GM23338 (cell line): ENCODE measurements around the gene RAB36. TPM values are rescaled to one million over a fixed set of nuclear protein-coding genes. Genes with fewer than 3 reads are reported as not detected.

Source experiments
- ATAC-seq: fragments of 200-7000 bp; cut with Tn5 transposase; 3 replicates; pipeline ENCODE4 v1.9.1; 2020
- DNase-seq: peaks from one replicate; pipeline ENCODE4 v3.0.0-alpha.2; 2015; ENCODE audit warnings: low spot score
- H2AFZ ChIP-seq: fragments of 200-600 bp; sonication (generic); 2 replicates; pipeline ENCODE4 v1.8.0; 2016; ENCODE audit warnings: antibody characterized with exemption, mild to moderate bottlenecking, moderate library complexity
- H3F3A ChIP-seq: fragments of 200-600 bp; sonication (generic); replicated peaks from 2 replicates; pipeline ENCODE4 v1.8.0; 2017; ENCODE audit warnings: antibody characterized with exemption, mixed run types, low read depth
- H3K27ac ChIP-seq: fragments of 200-600 bp; sonication (generic); 2 replicates; pipeline ENCODE4 v1.6.1; 2016; ENCODE audit warnings: low read depth
- H3K27me3 ChIP-seq: fragments of 200-600 bp; sonication (generic); 2 replicates; pipeline ENCODE4 v1.8.0; 2016; ENCODE audit warnings: mild to moderate bottlenecking, mixed run types, moderate library complexity; ENCODE audit not compliant: insufficient read depth
- H3K36me3 ChIP-seq: fragments of 200-600 bp; sonication (generic); 2 replicates; pipeline ENCODE4 v1.8.0; 2016; ENCODE audit warnings: mild to moderate bottlenecking; ENCODE audit not compliant: insufficient read depth
- H3K4me1 ChIP-seq: fragments of 200-600 bp; sonication (generic); 2 replicates; pipeline ENCODE4 v1.8.0; 2016; ENCODE audit warnings: mild to moderate bottlenecking, moderate library complexity; ENCODE audit not compliant: insufficient read depth
- H3K4me2 ChIP-seq: fragments of 200-600 bp; sonication (generic); 2 replicates; pipeline ENCODE4 v1.7.1; 2017; ENCODE audit warnings: mixed run types
- H3K4me3 ChIP-seq: fragments of 200-600 bp; sonication (generic); 2 replicates; pipeline ENCODE4 v1.6.1; 2016; ENCODE audit warnings: mixed run types
- H3K79me2 ChIP-seq: fragments of 200-600 bp; sonication (generic); replicated peaks from 2 replicates; pipeline ENCODE4 v1.8.0; 2017; ENCODE audit warnings: mild to moderate bottlenecking; ENCODE audit not compliant: insufficient read depth
- H3K9me2 ChIP-seq: fragments of 200-600 bp; sonication (generic); 2 replicates; pipeline ENCODE4 v1.8.0; 2017; ENCODE audit not compliant: insufficient read depth
- H4K20me1 ChIP-seq: fragments of 200-600 bp; sonication (generic); replicated peaks from 2 replicates; pipeline ENCODE4 v1.8.0; 2017; ENCODE audit warnings: mild to moderate bottlenecking; ENCODE audit not compliant: insufficient read depth
- H3K27ac Mint-ChIP-seq: 2 replicates; pipeline ENCODE4 v1.8.0; 2020; ENCODE audit warnings: inconsistent platforms, mild to moderate bottlenecking, moderate library complexity, mixed read lengths
- H3K27me3 Mint-ChIP-seq: 3 replicates; pipeline ENCODE4 v1.8.0; 2022; ENCODE audit warnings: low read depth, mild to moderate bottlenecking, moderate library complexity, mixed read lengths, inconsistent platforms; ENCODE audit not compliant: insufficient read depth, poor library complexity
- H3K36me3 Mint-ChIP-seq: 3 replicates; pipeline ENCODE4 v1.8.0; 2021; ENCODE audit warnings: low read depth, mild to moderate bottlenecking, inconsistent platforms, moderate library complexity, mixed read lengths
- H3K4me1 Mint-ChIP-seq: 3 replicates; pipeline ENCODE4 v1.8.0; 2020; ENCODE audit warnings: mild to moderate bottlenecking, inconsistent platforms, mixed read lengths
- H3K4me3 Mint-ChIP-seq: 3 replicates; pipeline ENCODE4 v1.8.0; 2021; ENCODE audit warnings: moderate library complexity, mild to moderate bottlenecking, inconsistent platforms, mixed read lengths
- H3K9me3 Mint-ChIP-seq: 3 replicates; pipeline ENCODE4 v1.8.0; 2020; ENCODE audit warnings: moderate library complexity, mild to moderate bottlenecking, inconsistent platforms, mixed read lengths
- CREB1 ChIP-seq: fragments of 250-450 bp; sonication (Bioruptor Pico); IDR thresholded peaks from 2 replicates; pipeline ENCODE4 v1.5.0; 2020; ENCODE audit warnings: low read depth, mild to moderate bottlenecking, moderate library complexity
- EZH2phosphoT487 ChIP-seq: fragments of 200-600 bp; sonication (generic); IDR thresholded peaks from one replicate; pipeline ENCODE4 v1.8.1; 2018; ENCODE audit warnings: antibody characterized with exemption; ENCODE audit not compliant: unreplicated experiment
- NANOG ChIP-seq: IDR thresholded peaks from 2 replicates; pipeline ENCODE4 v1.6.1; 2016; ENCODE audit warnings: antibody characterized with exemption, borderline replicate concordance
- ZNF114 ChIP-seq: fragments of 250-450 bp; sonication (Bioruptor Pico); IDR thresholded peaks from 2 replicates; pipeline ENCODE4 v1.5.0; 2020; ENCODE audit warnings: mild to moderate bottlenecking, moderate library complexity
- ZNF331 ChIP-seq: fragments of 250-450 bp; sonication (Bioruptor Pico); IDR thresholded peaks from 2 replicates; pipeline ENCODE4 v1.5.0; 2020; ENCODE audit warnings: low read depth, mild to moderate bottlenecking, moderate library complexity
- polyA plus RNA-seq: library from polyadenylated mRNA; unstranded; fragments of >200 nt; fragmentation: Nextera tagmentation; extraction: Ambion mirVana; gene quantifications from 2 replicates; pipeline ENCODE4 v1.2.1, GENCODE V29; 2016
- total RNA-seq: library from RNA; depleted of rRNA; stranded (reverse); fragments of >200 nt; shearing (Covaris generic); gene quantifications from 2 replicates; pipeline ENCODE4 v1.2.3, GENCODE V29; 2014
- TF ChIP-seq, protein P1 (sequence below): fragments of 250-450 bp; sonication (Bioruptor Pico); IDR thresholded peaks from 2 replicates; pipeline ENCODE4 v1.5.0; 2020; ENCODE audit warnings: mild to moderate bottlenecking, moderate library complexity

The RAB36 gene
- total and polyA plus RNA-seq, 2 experiments from 2014 or later = 0.58 to 1.2 TPM

DNA sequence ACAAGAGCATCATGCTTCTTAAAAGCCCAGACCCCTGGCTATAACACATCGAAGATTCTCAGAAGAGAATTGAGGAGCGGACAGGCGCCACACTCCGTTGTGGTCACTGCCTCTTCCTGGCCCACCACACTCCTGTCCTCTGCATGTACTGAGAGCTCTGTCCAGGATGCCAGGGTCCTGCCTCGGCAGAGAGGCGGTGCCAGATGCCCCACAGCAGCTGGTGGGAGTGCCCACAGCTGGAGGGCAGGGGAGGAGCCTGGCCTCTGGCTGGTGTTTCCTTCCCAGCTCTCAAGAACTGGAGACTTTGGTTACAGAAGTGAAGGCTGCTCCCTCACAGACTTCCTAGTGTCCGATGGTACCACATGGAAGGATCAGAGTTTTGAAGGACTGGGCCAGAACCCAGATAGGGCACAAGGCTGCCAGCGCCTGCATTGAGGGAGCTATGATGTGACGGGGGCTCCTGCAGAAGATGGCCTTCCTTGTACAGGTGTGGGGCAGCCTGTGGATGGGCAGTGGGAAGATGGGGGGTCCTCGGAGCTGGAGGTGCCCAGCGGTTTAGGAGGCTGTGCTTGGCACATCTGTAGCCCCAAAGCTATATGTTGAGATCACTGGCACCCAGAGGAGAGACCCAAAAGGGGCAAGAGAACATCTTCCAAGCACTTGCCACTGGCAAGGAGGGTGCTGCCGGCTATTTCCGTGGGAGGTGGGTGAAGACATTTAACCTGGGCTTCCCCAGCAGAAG is 22.9 kb upstream of the RAB36 start:
- Mint-ChIP-seq H3K9me3 (no peaks in the 10 kb centered on the region), H3K4me1 (no peaks in the 10 kb centered on the region; the same call in 2 of the 3 replicates), H3K27me3 (peaks cover 18% of the 10 kb centered on the region), H3K36me3 (no peaks in the 10 kb centered on the region), H3K4me3 (no peak overlapping the region), H3K27ac (no peak overlapping the region)
- no peak overlapping the region for H2AFZ ChIP-seq
- H3K4me2 ChIP-seq = no peak overlapping the region
- no peaks in the 10 kb centered on the region for H3F3A ChIP-seq
- no peaks in the 10 kb centered on the region for H3K9me2 ChIP-seq
- H3K4me1 ChIP-seq = no peaks in the 10 kb centered on the region
- no peaks in the 10 kb centered on the region for H3K79me2 ChIP-seq
- no peaks in the 10 kb centered on the region for H3K36me3 ChIP-seq
- no peak for ATAC-seq
- TF ChIP-seq CREB1 = no peak
- TF ChIP-seq EZH2phosphoT487 = no peak
- no peak for TF ChIP-seq ZNF114 (CRISPR knock-in tag)
- no peak for TF ChIP-seq ZNF331
- no peak for TF ChIP-seq NANOG
- TF ChIP-seq, protein P1, sequence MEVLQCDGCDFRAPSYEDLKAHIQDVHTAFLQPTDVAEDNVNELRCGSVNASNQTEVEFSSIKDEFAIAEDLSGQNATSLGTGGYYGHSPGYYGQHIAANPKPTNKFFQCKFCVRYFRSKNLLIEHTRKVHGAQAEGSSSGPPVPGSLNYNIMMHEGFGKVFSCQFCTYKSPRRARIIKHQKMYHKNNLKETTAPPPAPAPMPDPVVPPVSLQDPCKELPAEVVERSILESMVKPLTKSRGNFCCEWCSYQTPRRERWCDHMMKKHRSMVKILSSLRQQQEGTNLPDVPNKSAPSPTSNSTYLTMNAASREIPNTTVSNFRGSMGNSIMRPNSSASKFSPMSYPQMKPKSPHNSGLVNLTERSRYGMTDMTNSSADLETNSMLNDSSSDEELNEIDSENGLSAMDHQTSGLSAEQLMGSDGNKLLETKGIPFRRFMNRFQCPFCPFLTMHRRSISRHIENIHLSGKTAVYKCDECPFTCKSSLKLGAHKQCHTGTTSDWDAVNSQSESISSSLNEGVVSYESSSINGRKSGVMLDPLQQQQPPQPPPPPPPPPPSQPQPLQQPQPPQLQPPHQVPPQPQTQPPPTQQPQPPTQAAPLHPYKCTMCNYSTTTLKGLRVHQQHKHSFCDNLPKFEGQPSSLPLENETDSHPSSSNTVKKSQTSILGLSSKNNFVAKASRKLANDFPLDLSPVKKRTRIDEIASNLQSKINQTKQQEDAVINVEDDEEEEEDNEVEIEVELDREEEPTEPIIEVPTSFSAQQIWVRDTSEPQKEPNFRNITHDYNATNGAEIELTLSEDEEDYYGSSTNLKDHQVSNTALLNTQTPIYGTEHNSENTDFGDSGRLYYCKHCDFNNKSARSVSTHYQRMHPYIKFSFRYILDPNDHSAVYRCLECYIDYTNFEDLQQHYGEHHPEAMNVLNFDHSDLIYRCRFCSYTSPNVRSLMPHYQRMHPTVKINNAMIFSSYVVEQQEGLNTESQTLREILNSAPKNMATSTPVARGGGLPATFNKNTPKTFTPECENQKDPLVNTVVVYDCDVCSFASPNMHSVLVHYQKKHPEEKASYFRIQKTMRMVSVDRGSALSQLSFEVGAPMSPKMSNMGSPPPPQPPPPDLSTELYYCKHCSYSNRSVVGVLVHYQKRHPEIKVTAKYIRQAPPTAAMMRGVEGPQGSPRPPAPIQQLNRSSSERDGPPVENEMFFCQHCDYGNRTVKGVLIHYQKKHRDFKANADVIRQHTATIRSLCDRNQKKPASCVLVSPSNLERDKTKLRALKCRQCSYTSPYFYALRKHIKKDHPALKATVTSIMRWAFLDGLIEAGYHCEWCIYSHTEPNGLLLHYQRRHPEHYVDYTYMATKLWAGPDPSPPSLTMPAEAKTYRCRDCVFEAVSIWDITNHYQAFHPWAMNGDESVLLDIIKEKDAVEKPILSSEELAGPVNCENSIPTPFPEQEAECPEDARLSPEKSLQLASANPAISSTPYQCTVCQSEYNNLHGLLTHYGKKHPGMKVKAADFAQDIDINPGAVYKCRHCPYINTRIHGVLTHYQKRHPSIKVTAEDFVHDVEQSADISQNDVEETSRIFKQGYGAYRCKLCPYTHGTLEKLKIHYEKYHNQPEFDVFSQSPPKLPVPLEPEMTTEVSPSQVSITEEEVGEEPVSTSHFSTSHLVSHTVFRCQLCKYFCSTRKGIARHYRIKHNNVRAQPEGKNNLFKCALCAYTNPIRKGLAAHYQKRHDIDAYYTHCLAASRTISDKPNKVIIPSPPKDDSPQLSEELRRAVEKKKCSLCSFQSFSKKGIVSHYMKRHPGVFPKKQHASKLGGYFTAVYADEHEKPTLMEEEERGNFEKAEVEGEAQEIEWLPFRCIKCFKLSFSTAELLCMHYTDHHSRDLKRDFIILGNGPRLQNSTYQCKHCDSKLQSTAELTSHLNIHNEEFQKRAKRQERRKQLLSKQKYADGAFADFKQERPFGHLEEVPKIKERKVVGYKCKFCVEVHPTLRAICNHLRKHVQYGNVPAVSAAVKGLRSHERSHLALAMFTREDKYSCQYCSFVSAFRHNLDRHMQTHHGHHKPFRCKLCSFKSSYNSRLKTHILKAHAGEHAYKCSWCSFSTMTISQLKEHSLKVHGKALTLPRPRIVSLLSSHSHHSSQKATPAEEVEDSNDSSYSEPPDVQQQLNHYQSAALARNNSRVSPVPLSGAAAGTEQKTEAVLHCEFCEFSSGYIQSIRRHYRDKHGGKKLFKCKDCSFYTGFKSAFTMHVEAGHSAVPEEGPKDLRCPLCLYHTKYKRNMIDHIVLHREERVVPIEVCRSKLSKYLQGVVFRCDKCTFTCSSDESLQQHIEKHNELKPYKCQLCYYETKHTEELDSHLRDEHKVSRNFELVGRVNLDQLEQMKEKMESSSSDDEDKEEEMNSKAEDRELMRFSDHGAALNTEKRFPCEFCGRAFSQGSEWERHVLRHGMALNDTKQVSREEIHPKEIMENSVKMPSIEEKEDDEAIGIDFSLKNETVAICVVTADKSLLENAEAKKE = no peak
- H3K27me3 ChIP-seq = no peaks in the 10 kb centered on the region
- no peak overlapping the region for H3K4me3 ChIP-seq
- no peak overlapping the region for H3K27ac ChIP-seq
- DNase-seq = no peak
- H4K20me1 ChIP-seq = no peaks in the 10 kb centered on the region
